Natural killer cell treated with Interleukin-12 subunit alpha and Interleukin-12 subunit beta and Interleukin-15 and Interleukin-18, amount 100 ng/mL, for 72 hours (primary cell): ENCODE data around the gene KCNG2. TPM values are rescaled to one million over a fixed set of nuclear protein-coding genes. Genes with fewer than 3 reads are reported as not detected.

ENCODE experiments used
- ATAC-seq, 2 donors: fragments of 150-1000 bp; cut with Tn5 transposase in 1 of 2; sonication (Bioruptor Pico), chemical (Tn5 transposase) in 1 of 2; 2 replicates each; pipeline ENCODE4 v1.10.0; 2021
- DNase-seq: peaks from one replicate; pipeline ENCODE4 v3.0.0; 2022; ENCODE audit warnings: low spot score
- H3K27ac Mint-ChIP-seq, 2 donors: 1 replicate in 1 of 2; 2 replicates in 1 of 2; pipeline ENCODE4 v1.8.0; 2022; ENCODE audit warnings: mixed read lengths in 2 of 2, mild to moderate bottlenecking in 1 of 2, moderate library complexity in 1 of 2
- H3K27me3 Mint-ChIP-seq, 2 donors: 1 replicate in 1 of 2; 2 replicates in 1 of 2; pipeline ENCODE4 v1.8.0; 2022; ENCODE audit warnings: mixed read lengths in 2 of 2
- H3K36me3 Mint-ChIP-seq: one replicate; pipeline ENCODE4 v1.8.0; 2022; ENCODE audit warnings: mixed read lengths
- H3K4me1 Mint-ChIP-seq, 2 donors: 1 replicate in 1 of 2; 2 replicates in 1 of 2; pipeline ENCODE4 v1.8.0; 2022; ENCODE audit warnings: low read depth in 2 of 2, mixed read lengths in 2 of 2, mild to moderate bottlenecking in 1 of 2
- H3K4me3 Mint-ChIP-seq: one replicate; pipeline ENCODE4 v1.8.0; 2022; ENCODE audit warnings: mixed read lengths
- H3K9me3 Mint-ChIP-seq: 2 replicates; pipeline ENCODE4 v1.8.0; 2022; ENCODE audit warnings: mixed read lengths
- total RNA-seq, 2 donors: library from RNA; stranded (reverse); gene quantifications; one replicate each; pipeline ENCODE4 v1.2.3, GENCODE V29; 2022

Gene KCNG2
- total RNA-seq, 2 donors from 2014 or later, result not detected

- Mint-ChIP-seq H3K4me1 (no peaks in the 10 kb centered on the region), H3K27ac (no peak overlapping the region), H3K4me3 (no peak overlapping the region), H3K9me3 (no peaks in the 10 kb centered on the region), H3K27me3 (no peaks in the 10 kb centered on the region), H3K36me3 (no peaks in the 10 kb centered on the region)
- no peak for ATAC-seq
- no peak for DNase-seq
Measured at GRCh38 chr18:79878741-79879378, 81.1 kb downstream of the KCNG2 start.

GRCh38 chr18:79879566-79879965 lies 81.8 kb downstream of the KCNG2 start:
- no peak for DNase-seq
- no peaks in the 10 kb centered on the region for H3K27me3 Mint-ChIP-seq
- no peak overlapping the region for H3K27ac Mint-ChIP-seq
- H3K9me3 Mint-ChIP-seq, result no peaks in the 10 kb centered on the region
- no peak overlapping the region for H3K4me3 Mint-ChIP-seq
- H3K36me3 Mint-ChIP-seq, result no peaks in the 10 kb centered on the region
- no peaks in the 10 kb centered on the region for H3K4me1 Mint-ChIP-seq
- ATAC-seq, result no peak

- Mint-ChIP-seq H3K36me3 (no peaks in the 10 kb centered on the region), H3K4me1 (no peaks in the 10 kb centered on the region), H3K27ac (no peak overlapping the region), H3K27me3 (no peaks in the 10 kb centered on the region), H3K4me3 (no peak overlapping the region), H3K9me3 (no peaks in the 10 kb centered on the region)
- ATAC-seq (no peak), DNase-seq (no peak)
Measured at GRCh38 chr18:79881695-79882094, 84.0 kb downstream of the KCNG2 start.

- H3K36me3 Mint-ChIP-seq, result no peaks in the 10 kb centered on the region
- no peaks in the 10 kb centered on the region for H3K9me3 Mint-ChIP-seq
- ATAC-seq (no peak), DNase-seq (no peak)
- no peak overlapping the region for H3K27ac Mint-ChIP-seq
- no peaks in the 10 kb centered on the region for H3K27me3 Mint-ChIP-seq
- H3K4me1 Mint-ChIP-seq, result no peaks in the 10 kb centered on the region
- H3K4me3 Mint-ChIP-seq, result no peak overlapping the region
Measured at GRCh38 chr18:79882522-79883241, 84.9 kb downstream of the KCNG2 start.

GRCh38 chr18:79883461-79884293 lies 85.9 kb downstream of the KCNG2 start:
- H3K27me3 Mint-ChIP-seq, result no peaks in the 10 kb centered on the region
- H3K36me3 Mint-ChIP-seq, result peaks cover 2% of the 10 kb centered on the region
- no peak overlapping the region for H3K27ac Mint-ChIP-seq
- no peak for DNase-seq
- no peaks in the 10 kb centered on the region for H3K9me3 Mint-ChIP-seq
- no peak for ATAC-seq
- no peak overlapping the region for H3K4me3 Mint-ChIP-seq
- H3K4me1 Mint-ChIP-seq, result no peaks in the 10 kb centered on the region

GRCh38 chr18:79884294-79884962 lies 86.7 kb downstream of the KCNG2 start:
- Mint-ChIP-seq H3K27ac (no peak overlapping the region), H3K36me3 (peaks cover 9% of the 10 kb centered on the region), H3K4me3 (no peak overlapping the region), H3K27me3 (no peaks in the 10 kb centered on the region), H3K4me1 (no peaks in the 10 kb centered on the region), H3K9me3 (peaks cover 6% of the 10 kb centered on the region)
- DNase-seq (no peak), ATAC-seq (no peak)

GRCh38 chr18:79884963-79885728 lies 87.4 kb downstream of the KCNG2 start:
- no peak overlapping the region for H3K27ac Mint-ChIP-seq
- ATAC-seq, result no peak
- H3K4me3 Mint-ChIP-seq, result no peak overlapping the region
- peaks cover 10% of the 10 kb centered on the region for H3K9me3 Mint-ChIP-seq
- DNase-seq, result no peak
- no peaks in the 10 kb centered on the region for H3K27me3 Mint-ChIP-seq
- H3K4me1 Mint-ChIP-seq, result no peaks in the 10 kb centered on the region
- peaks cover 13% of the 10 kb centered on the region for H3K36me3 Mint-ChIP-seq

GRCh38 chr18:79887181-79888000 lies 89.7 kb downstream of the KCNG2 start:
- no peak for DNase-seq
- Mint-ChIP-seq H3K36me3 (peaks cover 34% of the 10 kb centered on the region), H3K4me3 (no peak overlapping the region), H3K9me3 (peaks cover 21% of the 10 kb centered on the region), H3K27me3 (no peaks in the 10 kb centered on the region), H3K27ac (no peak overlapping the region), H3K4me1 (no peaks in the 10 kb centered on the region)
- ATAC-seq, result no peak

- peaks cover 27% of the 10 kb centered on the region for H3K9me3 Mint-ChIP-seq
- DNase-seq (no peak), ATAC-seq (no peak)
- peaks cover 40% of the 10 kb centered on the region for H3K36me3 Mint-ChIP-seq
- H3K27ac Mint-ChIP-seq, result no peak overlapping the region
- H3K4me1 Mint-ChIP-seq, result no peaks in the 10 kb centered on the region
- no peaks in the 10 kb centered on the region for H3K27me3 Mint-ChIP-seq
- no peak overlapping the region for H3K4me3 Mint-ChIP-seq
Measured at GRCh38 chr18:79888016-79888415, 90.3 kb downstream of the KCNG2 start.

GRCh38 chr18:79889569-79889968 lies 91.8 kb downstream of the KCNG2 start:
- Mint-ChIP-seq H3K4me3 (no peak overlapping the region), H3K36me3 (peaks cover 53% of the 10 kb centered on the region), H3K9me3 (peaks cover 42% of the 10 kb centered on the region), H3K27ac (no peak overlapping the region), H3K27me3 (no peaks in the 10 kb centered on the region), H3K4me1 (no peaks in the 10 kb centered on the region)
- DNase-seq (no peak), ATAC-seq (no peak)

GRCh38 chr18:79890674-79891073 lies 92.9 kb downstream of the KCNG2 start:
- Mint-ChIP-seq H3K27ac (no peak overlapping the region), H3K4me3 (no peak overlapping the region), H3K27me3 (no peaks in the 10 kb centered on the region), H3K4me1 (no peaks in the 10 kb centered on the region), H3K36me3 (peaks cover 62% of the 10 kb centered on the region), H3K9me3 (peaks cover 51% of the 10 kb centered on the region)
- DNase-seq, result no peak
- ATAC-seq, result no peak

GRCh38 chr18:79896738-79897137 lies 99.0 kb downstream of the KCNG2 start:
- no peaks in the 10 kb centered on the region for H3K4me1 Mint-ChIP-seq
- peaks cover 48% of the 10 kb centered on the region for H3K9me3 Mint-ChIP-seq
- no peak overlapping the region for H3K4me3 Mint-ChIP-seq
- DNase-seq, result no peak
- H3K27me3 Mint-ChIP-seq, result no peaks in the 10 kb centered on the region
- H3K27ac Mint-ChIP-seq, result no peak overlapping the region
- no peak for ATAC-seq
- H3K36me3 Mint-ChIP-seq, result peaks cover 51% of the 10 kb centered on the region
